Neural cell (in vitro differentiated cells): ENCODE measurements around the gene IGF1R. TPM values are rescaled to one million over a fixed set of nuclear protein-coding genes. Genes with fewer than 3 reads are reported as not detected.

Experiments used
- H2AFZ ChIP-seq: fragments of 200-600, 300-800 bp; sonication (generic), shearing (Covaris generic); 2 replicates; pipeline ENCODE4 v1.6.0; 2014; ENCODE audit warnings: low read depth, mild to moderate bottlenecking, antibody characterized with exemption, low read length, moderate library complexity
- H3F3A ChIP-seq: fragments of 200-600 bp; shearing (Covaris generic); 2 replicates; pipeline ENCODE4 v1.6.1; 2016; ENCODE audit warnings: mild to moderate bottlenecking, moderate library complexity, mixed read lengths, antibody characterized with exemption, low read length; ENCODE audit not compliant: insufficient read depth, poor library complexity, severe bottlenecking
- H3K27ac ChIP-seq: fragments of 200-600, 300-800 bp; sonication (generic), shearing (Covaris generic); 2 replicates; pipeline ENCODE4 v1.5.1; 2014; ENCODE audit warnings: mild to moderate bottlenecking, low read length, moderate library complexity
- H3K27me3 ChIP-seq: fragments of 300-800, 200-600 bp; sonication (generic), shearing (Covaris generic); 2 replicates; pipeline ENCODE4 v1.6.0; 2014; ENCODE audit warnings: mild to moderate bottlenecking, low read depth, low read length, moderate library complexity; ENCODE audit not compliant: insufficient read depth
- H3K36me3 ChIP-seq: fragments of 300-800, 200-600 bp; sonication (generic), shearing (Covaris generic); 2 replicates; pipeline ENCODE4 v1.5.1; 2014; ENCODE audit warnings: mild to moderate bottlenecking, antibody characterized with exemption, low read length, moderate library complexity; ENCODE audit not compliant: insufficient read depth
- H3K4me2 ChIP-seq: fragments of 300-800, 200-600 bp; sonication (generic), shearing (Covaris generic); 2 replicates; pipeline ENCODE4 v1.6.0; 2014; ENCODE audit warnings: mild to moderate bottlenecking, low read length
- H3K4me3 ChIP-seq: fragments of 300-800, 200-600 bp; sonication (generic), shearing (Covaris generic); 2 replicates; pipeline ENCODE4 v1.5.1; 2014; ENCODE audit warnings: mild to moderate bottlenecking, low read length, moderate library complexity
- H3K79me2 ChIP-seq: fragments of 200-600 bp; shearing (Covaris generic); replicated peaks from 2 replicates; pipeline ENCODE4 v1.6.0; 2014; ENCODE audit warnings: mild to moderate bottlenecking, low read length, moderate library complexity; ENCODE audit not compliant: insufficient read depth
- H3K9ac ChIP-seq: fragments of 300-800, 200-600 bp; sonication (generic), shearing (Covaris generic); 2 replicates; pipeline ENCODE4 v1.6.1; 2016; ENCODE audit warnings: mild to moderate bottlenecking, low read length, mixed read lengths
- H3K9me2 ChIP-seq: fragments of 200-600 bp; shearing (Covaris generic); 2 replicates; pipeline ENCODE4 v1.6.1; 2016; ENCODE audit warnings: mild to moderate bottlenecking, low read length, mixed read lengths; ENCODE audit not compliant: insufficient read depth
- H3K9me3 ChIP-seq: fragments of 200-600, 300-800 bp; sonication (generic), shearing (Covaris generic); 2 replicates; pipeline ENCODE4 v1.6.1; 2016; ENCODE audit warnings: mild to moderate bottlenecking, mixed run types, low read length, moderate library complexity, mixed read lengths
- H4K20me1 ChIP-seq: fragments of 200-600 bp; shearing (Covaris generic); 2 replicates; pipeline ENCODE4 v1.6.1; 2016; ENCODE audit warnings: mild to moderate bottlenecking, mixed run types; ENCODE audit not compliant: insufficient read depth
- CTCF ChIP-seq: fragments of 450-650 bp; IDR thresholded peaks from 2 replicates; pipeline ENCODE4 v1.5.1; 2014; ENCODE audit warnings: antibody characterized with exemption, mild to moderate bottlenecking, moderate library complexity; ENCODE audit not compliant: poor library complexity, severe bottlenecking
- MXI1 ChIP-seq: fragments of 450-650 bp; conservative IDR thresholded peaks from 2 replicates; pipeline ENCODE4 v1.6.1; 2014; ENCODE audit warnings: antibody characterized with exemption, mild to moderate bottlenecking; ENCODE audit not compliant: poor library complexity, severe bottlenecking
- RAD21 ChIP-seq: fragments of 450-650 bp; conservative IDR thresholded peaks from 2 replicates; pipeline ENCODE4 v1.6.1; 2014; ENCODE audit warnings: antibody characterized with exemption, mild to moderate bottlenecking, moderate library complexity
- REST ChIP-seq: IDR thresholded peaks from 2 replicates; pipeline ENCODE4 v1.6.1; 2012; ENCODE audit warnings: borderline replicate concordance
- TAF1 ChIP-seq: IDR thresholded peaks from 2 replicates; pipeline ENCODE4 v1.6.1; 2012; ENCODE audit warnings: low read depth
- polyA plus RNA-seq: library from polyadenylated mRNA; depleted of rRNA; stranded (reverse); fragments of >200 nt; gene quantifications from 2 replicates; pipeline ENCODE4 v1.2.3, GENCODE V29; 2014

IGF1R gene
- polyA plus RNA-seq, 1 donor from 2014 or later, result 10.9 TPM

GRCh38 chr15:98782801-98783200, 134.5 kb downstream of the IGF1R start:
- Histone ChIP-seq H3K79me2 (peaks cover 23% of the 10 kb centered on the region), H4K20me1 (no peaks in the 10 kb centered on the region)

GRCh38 chr15:98785431-98785806, 137.1 kb downstream of the IGF1R start:
- Histone ChIP-seq H4K20me1 (no peaks in the 10 kb centered on the region), H3F3A (no peaks in the 10 kb centered on the region), H3K27me3 (no peaks in the 10 kb centered on the region)

More at GRCh38 chr15:98782801-98783200, 134.5 kb downstream of the IGF1R start:
- Histone ChIP-seq H3K9me3 (no peaks in the 10 kb centered on the region), H3K4me3 (no peak overlapping the region), H3K9ac (no peak overlapping the region), H3K4me2 (no peak overlapping the region), H3K9me2 (no peaks in the 10 kb centered on the region), H2AFZ (no peak overlapping the region), H3K27me3 (no peaks in the 10 kb centered on the region), H3K36me3 (no peaks in the 10 kb centered on the region), H3F3A (no peaks in the 10 kb centered on the region), H3K27ac (no peak overlapping the region)
- TF ChIP-seq RAD21 (no peak), REST (no peak), MXI1 (no peak)

More at GRCh38 chr15:98785431-98785806, 137.1 kb downstream of the IGF1R start:
- Histone ChIP-seq H3K27ac (no peak overlapping the region), H3K9me3 (no peaks in the 10 kb centered on the region), H3K9ac (no peak overlapping the region), H2AFZ (no peak overlapping the region), H3K4me2 (no peak overlapping the region), H3K79me2 (peaks cover 23% of the 10 kb centered on the region), H3K36me3 (no peaks in the 10 kb centered on the region), H3K4me3 (no peak overlapping the region), H3K9me2 (no peaks in the 10 kb centered on the region)
- TF ChIP-seq RAD21, result no peak
- no peak for TF ChIP-seq TAF1
- no peak for TF ChIP-seq CTCF
